MM.1S (cell line): ENCODE results near the gene AK8.

ENCODE experiments used
- EZH2 ChIP-seq: fragments of 300-600 bp; sonication (generic); optimal IDR thresholded peaks from 2 replicates; pipeline ENCODE3; 2017; ENCODE audit warnings: low read depth, mild to moderate bottlenecking, antibody characterized with exemption, low read length, mixed read lengths
- EZH2phosphoT487 ChIP-seq: fragments of 300-600 bp; sonication (generic); IDR thresholded peaks from 2 replicates; pipeline ENCODE4 v1.6.1; 2018; ENCODE audit warnings: antibody characterized with exemption, low read length
- TF ChIP-seq, protein P1 (sequence below): fragments of 300-600 bp; sonication (generic); IDR thresholded peaks from 2 replicates; pipeline ENCODE4 v1.5.1; 2016; ENCODE audit warnings: antibody characterized with exemption, low read length, mixed read lengths

DNA sequence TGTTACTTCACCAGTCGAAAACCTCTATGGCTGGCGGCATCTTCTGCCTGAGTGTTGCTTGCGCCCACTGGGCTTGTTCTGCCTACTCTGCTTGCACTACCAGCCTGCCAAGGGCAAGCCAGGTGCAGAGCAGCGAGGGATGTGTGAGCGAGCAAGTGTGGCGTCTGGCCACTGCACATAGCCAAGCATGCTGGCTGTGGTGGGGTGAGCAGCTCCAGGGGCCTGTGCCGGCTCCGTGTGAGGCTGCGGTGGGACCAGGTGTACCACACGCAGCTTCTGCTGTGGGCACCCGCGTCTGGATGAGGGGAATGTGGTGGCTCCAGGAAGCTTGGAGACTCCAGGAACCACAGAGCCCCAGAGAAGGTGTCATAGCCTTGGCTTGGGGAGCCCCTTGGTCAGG, 156.4 kb downstream of the AK8 start:
- TF ChIP-seq, protein P1, sequence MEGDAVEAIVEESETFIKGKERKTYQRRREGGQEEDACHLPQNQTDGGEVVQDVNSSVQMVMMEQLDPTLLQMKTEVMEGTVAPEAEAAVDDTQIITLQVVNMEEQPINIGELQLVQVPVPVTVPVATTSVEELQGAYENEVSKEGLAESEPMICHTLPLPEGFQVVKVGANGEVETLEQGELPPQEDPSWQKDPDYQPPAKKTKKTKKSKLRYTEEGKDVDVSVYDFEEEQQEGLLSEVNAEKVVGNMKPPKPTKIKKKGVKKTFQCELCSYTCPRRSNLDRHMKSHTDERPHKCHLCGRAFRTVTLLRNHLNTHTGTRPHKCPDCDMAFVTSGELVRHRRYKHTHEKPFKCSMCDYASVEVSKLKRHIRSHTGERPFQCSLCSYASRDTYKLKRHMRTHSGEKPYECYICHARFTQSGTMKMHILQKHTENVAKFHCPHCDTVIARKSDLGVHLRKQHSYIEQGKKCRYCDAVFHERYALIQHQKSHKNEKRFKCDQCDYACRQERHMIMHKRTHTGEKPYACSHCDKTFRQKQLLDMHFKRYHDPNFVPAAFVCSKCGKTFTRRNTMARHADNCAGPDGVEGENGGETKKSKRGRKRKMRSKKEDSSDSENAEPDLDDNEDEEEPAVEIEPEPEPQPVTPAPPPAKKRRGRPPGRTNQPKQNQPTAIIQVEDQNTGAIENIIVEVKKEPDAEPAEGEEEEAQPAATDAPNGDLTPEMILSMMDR: no peak
- no peak for TF ChIP-seq EZH2
- no peak for TF ChIP-seq EZH2phosphoT487
